ENCODE data around the gene DELE1.
A peak's percentile ranks its signal among the peaks of the same experiment; 100 is the strongest.

DELE1 gene

DNA sequence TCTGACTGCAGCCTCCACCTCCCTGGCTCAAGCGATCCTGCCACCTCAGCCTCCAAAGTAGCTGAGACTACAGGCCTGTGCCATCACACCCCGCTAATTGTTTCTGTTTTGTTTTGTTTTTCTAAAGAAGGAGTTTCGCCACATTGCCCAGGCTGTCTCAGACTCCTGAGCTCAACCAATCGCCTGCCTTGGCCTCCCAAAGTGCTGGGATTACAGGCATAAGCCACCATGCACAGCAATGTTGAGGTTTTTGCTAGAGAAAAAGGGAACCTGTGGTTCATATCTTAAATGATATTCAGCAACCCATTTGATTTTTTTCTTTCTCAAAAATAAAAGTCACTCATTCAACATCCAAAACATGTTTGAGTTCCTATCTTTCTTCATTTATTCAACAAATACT, 20.4 kb upstream of the DELE1 start:
- CTCF ChIA-PET = interaction anchor here (1.3 kb wide), 1 partner anchor 57 kb away, joined by 3 read pairs; no protein-coding TSS in a partner anchor
- TF ChIP-seq, protein P1, sequence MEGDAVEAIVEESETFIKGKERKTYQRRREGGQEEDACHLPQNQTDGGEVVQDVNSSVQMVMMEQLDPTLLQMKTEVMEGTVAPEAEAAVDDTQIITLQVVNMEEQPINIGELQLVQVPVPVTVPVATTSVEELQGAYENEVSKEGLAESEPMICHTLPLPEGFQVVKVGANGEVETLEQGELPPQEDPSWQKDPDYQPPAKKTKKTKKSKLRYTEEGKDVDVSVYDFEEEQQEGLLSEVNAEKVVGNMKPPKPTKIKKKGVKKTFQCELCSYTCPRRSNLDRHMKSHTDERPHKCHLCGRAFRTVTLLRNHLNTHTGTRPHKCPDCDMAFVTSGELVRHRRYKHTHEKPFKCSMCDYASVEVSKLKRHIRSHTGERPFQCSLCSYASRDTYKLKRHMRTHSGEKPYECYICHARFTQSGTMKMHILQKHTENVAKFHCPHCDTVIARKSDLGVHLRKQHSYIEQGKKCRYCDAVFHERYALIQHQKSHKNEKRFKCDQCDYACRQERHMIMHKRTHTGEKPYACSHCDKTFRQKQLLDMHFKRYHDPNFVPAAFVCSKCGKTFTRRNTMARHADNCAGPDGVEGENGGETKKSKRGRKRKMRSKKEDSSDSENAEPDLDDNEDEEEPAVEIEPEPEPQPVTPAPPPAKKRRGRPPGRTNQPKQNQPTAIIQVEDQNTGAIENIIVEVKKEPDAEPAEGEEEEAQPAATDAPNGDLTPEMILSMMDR (conservative IDR thresholded peaks at IDR 0.05; ENCODE audit: low read depth) = no peak
- POLR2A ChIA-PET (ENCODE audit: low non-redundant PET) = no interaction called here
- no peak overlapping the region for H3K27ac ChIP-seq
- no peak for DNase-seq (ENCODE audit: low spot score)

GRCh38 chr5:141904551-141904950, 19.1 kb upstream of the DELE1 start:
- POLR2A ChIA-PET (ENCODE audit: low non-redundant PET) = no interaction called here

DNA sequence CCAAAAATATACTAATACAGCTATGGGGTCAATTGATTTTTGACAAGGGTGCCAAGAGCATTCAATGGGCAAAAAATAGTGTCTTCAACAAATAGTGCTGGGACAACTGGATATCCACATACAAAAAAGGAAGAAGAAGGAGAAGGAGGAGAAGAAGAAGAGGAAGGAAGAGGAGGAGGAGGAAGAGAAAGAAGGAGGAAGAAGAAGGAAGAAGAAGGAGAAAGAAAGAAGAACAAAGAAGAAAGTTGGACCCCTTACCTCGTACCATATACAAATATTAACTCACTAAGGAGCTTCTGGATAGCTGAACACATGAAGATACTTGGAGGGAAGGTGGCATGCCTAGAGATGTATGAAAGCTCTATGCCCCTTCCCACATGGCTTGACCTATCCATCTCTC, 17.2 kb upstream of the DELE1 start:
- TF ChIP-seq, protein P1 (conservative IDR thresholded peaks at IDR 0.05; ENCODE audit: low read depth) = no peak
- no peak for DNase-seq (ENCODE audit: low spot score)
- CTCF ChIA-PET = interaction anchor here (0.6 to 1.1 kb wide), 6 partner anchors 25 to 352 kb away, joined by 3 to 6 read pairs (median 4); no protein-coding TSS in a partner anchor
- no peak overlapping the region for H3K27ac ChIP-seq
- POLR2A ChIA-PET (ENCODE audit: low non-redundant PET) = no interaction called here

More at GRCh38 chr5:141904551-141904950, 19.1 kb upstream of the DELE1 start:
- TF ChIP-seq, protein P1 (conservative IDR thresholded peaks at IDR 0.05; ENCODE audit: low read depth) = no peak
- CTCF ChIA-PET = interaction anchor here (1.0 to 1.3 kb wide), 2 partner anchors 18 to 56 kb away, joined by 3 read pairs; no protein-coding TSS in a partner anchor
- H3K27ac ChIP-seq = no peak overlapping the region
- DNase-seq (ENCODE audit: low spot score) = no peak

GRCh38 chr5:141906972-141907371, 16.7 kb upstream of the DELE1 start:
- ChIA-PET POLR2A (ENCODE audit: low non-redundant PET) (no interaction called here), CTCF (interaction anchor here (0.6 to 1.1 kb wide), 6 partner anchors 25 to 352 kb away, joined by 3 to 6 read pairs (median 4); no protein-coding TSS in a partner anchor)
- DNase-seq (ENCODE audit: low spot score) = no peak
- TF ChIP-seq, protein P1 (conservative IDR thresholded peaks at IDR 0.05; ENCODE audit: low read depth) = no peak
- no peak overlapping the region for H3K27ac ChIP-seq

- TF ChIP-seq, protein P1 (conservative IDR thresholded peaks at IDR 0.05; ENCODE audit: low read depth) = no peak
- peak; percentile 44 for DNase-seq (ENCODE audit: low spot score)
- POLR2A ChIA-PET (ENCODE audit: low non-redundant PET) = no interaction called here
- CTCF ChIA-PET = interaction anchor here (0.6 to 3.2 kb wide), 3 partner anchors 51 to 430 kb away, joined by 3 to 16 read pairs (median 4); no protein-coding TSS in a partner anchor
- no peak overlapping the region for H3K27ac ChIP-seq
These were observed 14.9 kb upstream of the DELE1 start for GRCh38 chr5:141908796-141909195.

GRCh38 chr5:141909212-141909611, 14.5 kb upstream of the DELE1 start:
- ChIA-PET CTCF (interaction anchor here (0.6 to 3.2 kb wide), 3 partner anchors 51 to 430 kb away, joined by 3 to 16 read pairs (median 4); no protein-coding TSS in a partner anchor), POLR2A (ENCODE audit: low non-redundant PET) (no interaction called here)
- no peak for DNase-seq (ENCODE audit: low spot score)
- no peak overlapping the region for H3K27ac ChIP-seq
- TF ChIP-seq, protein P1 (conservative IDR thresholded peaks at IDR 0.05; ENCODE audit: low read depth) = no peak

All from RWPE1 (cell line).